HepG2 (cell line): ENCODE results near the gene TAT. TPM values are rescaled to one million over a fixed set of nuclear protein-coding genes. Genes with fewer than 3 reads are reported as not detected.
"Not testable (repeated sequence)": the region's sequence is repeated elsewhere in the genome, so short reads cannot be mapped to it uniquely, and the experiment has no call there.

Experiments used
- BCL6 ChIP-seq: IDR thresholded peaks from 2 replicates; pipeline ENCODE4 v1.6.1; 2016; ENCODE audit warnings: missing genetic modification reagents, missing compliant biosample characterization
- CHD4 ChIP-seq: fragments of 200-600 bp; sonication (generic); IDR thresholded peaks from 2 replicates; pipeline ENCODE4 v1.7.0; 2017; ENCODE audit warnings: mild to moderate bottlenecking, low read length, borderline replicate concordance
- CREM ChIP-seq, 2 experiments: sonication (generic) in 1 of 2; formaldehyde crosslinking in 1 of 2; IDR thresholded peaks; 2 replicates each; pipeline versions ENCODE4 v1.4.0 to v1.6.1; 2016 to 2020; ENCODE audit warnings: antibody characterized with exemption in 1 of 2, mild to moderate bottlenecking in 1 of 2, missing genetic modification reagents in 1 of 2
- FOXA1 ChIP-seq, 2 experiments: fragments of 450-650 bp in 1 of 2; sonication (generic) in 1 of 2; formaldehyde crosslinking in 1 of 2; IDR thresholded peaks; 2 replicates each; pipeline versions ENCODE4 v1.4.0 to v1.6.1; 2016 to 2020; ENCODE audit warnings: missing genetic modification reagents in 1 of 2
- FOXK1 ChIP-seq: sonication (generic); formaldehyde crosslinking; IDR thresholded peaks from 2 replicates; pipeline ENCODE4 v1.4.0; 2020; ENCODE audit warnings: low read depth, missing genetic modification reagents, borderline replicate concordance
- HHEX ChIP-seq: IDR thresholded peaks from 2 replicates; pipeline ENCODE4 v1.6.1; 2016; ENCODE audit warnings: control low read depth
- HOXA3 ChIP-seq: sonication (generic); formaldehyde crosslinking; IDR thresholded peaks from 2 replicates; pipeline ENCODE4 v1.5.0; 2020; ENCODE audit warnings: missing genetic modification reagents
- ONECUT2 ChIP-seq: sonication (generic); formaldehyde crosslinking; IDR thresholded peaks from 2 replicates; pipeline ENCODE4 v1.4.0; 2020; ENCODE audit warnings: missing genetic modification reagents
- PAXIP1 ChIP-seq: sonication (generic); formaldehyde crosslinking; conservative IDR thresholded peaks from 2 replicates; pipeline ENCODE4 v1.4.0; 2020; ENCODE audit warnings: mild to moderate bottlenecking, missing genetic modification reagents, moderate library complexity
- RERE ChIP-seq: IDR thresholded peaks from 2 replicates; pipeline ENCODE4 v1.6.1; 2016; ENCODE audit warnings: low read depth, missing genetic modification reagents, missing compliant biosample characterization
- TARDBP ChIP-seq: sonication (generic); formaldehyde crosslinking; IDR thresholded peaks from 2 replicates; pipeline ENCODE4 v1.8.0; 2022; ENCODE audit warnings: mild to moderate bottlenecking, missing genetic modification reagents
- ZNF574 ChIP-seq: sonication (generic); formaldehyde crosslinking; IDR thresholded peaks from 2 replicates; pipeline ENCODE4 v1.4.0; 2020; ENCODE audit warnings: missing genetic modification reagents
- ZNF761 ChIP-seq: sonication (generic); formaldehyde crosslinking; conservative IDR thresholded peaks from 2 replicates; pipeline ENCODE4 v1.4.0; 2020; ENCODE audit warnings: mild to moderate bottlenecking, missing genetic modification reagents
- ZNF816 ChIP-seq: sonication (generic); formaldehyde crosslinking; IDR thresholded peaks from 2 replicates; pipeline ENCODE4 v1.8.0; 2022; ENCODE audit warnings: missing genetic modification reagents, mild to moderate bottlenecking, borderline replicate concordance
- polyA plus RNA-seq, 8 experiments: library from polyadenylated mRNA; depleted of rRNA in 3 of 8; stranded (reverse) in 7 of 8; unstranded in 1 of 8; fragments of >200 nt; fragmentation: Illumina TruSeq in 4 of 8; extraction: Trizol in 4 of 8; gene quantifications; 2 replicates each; pipeline versions ENCODE4 v1.2.1 to v1.2.3, GENCODE V29; 2011 to 2016; ENCODE audit warnings: low read depth in 4 of 8, missing spikeins in 1 of 8, mixed read lengths in 1 of 8; ENCODE audit not compliant: insufficient read depth in 1 of 8
- total RNA-seq, 5 experiments: library from RNA; depleted of rRNA; stranded (reverse); fragments of >200 nt; fragmentation: Illumina TruSeq; extraction: Trizol; gene quantifications; 2 replicates each; pipeline ENCODE4 v1.2.3, GENCODE V29; 2016; ENCODE audit warnings: low read depth in 1 of 5
- TF ChIP-seq, protein P1 (sequence below): sonication (generic); formaldehyde crosslinking; IDR thresholded peaks from 2 replicates; pipeline ENCODE4 v1.5.1; 2020; ENCODE audit warnings: mild to moderate bottlenecking, moderate library complexity, missing genetic modification reagents

The TAT gene
- total and polyA plus RNA-seq, 2 of the 13 experiments (the other 11 are each of a cell fraction or from before 2014, with no cell fraction given): 1.6 to 5.8 TPM

DNA sequence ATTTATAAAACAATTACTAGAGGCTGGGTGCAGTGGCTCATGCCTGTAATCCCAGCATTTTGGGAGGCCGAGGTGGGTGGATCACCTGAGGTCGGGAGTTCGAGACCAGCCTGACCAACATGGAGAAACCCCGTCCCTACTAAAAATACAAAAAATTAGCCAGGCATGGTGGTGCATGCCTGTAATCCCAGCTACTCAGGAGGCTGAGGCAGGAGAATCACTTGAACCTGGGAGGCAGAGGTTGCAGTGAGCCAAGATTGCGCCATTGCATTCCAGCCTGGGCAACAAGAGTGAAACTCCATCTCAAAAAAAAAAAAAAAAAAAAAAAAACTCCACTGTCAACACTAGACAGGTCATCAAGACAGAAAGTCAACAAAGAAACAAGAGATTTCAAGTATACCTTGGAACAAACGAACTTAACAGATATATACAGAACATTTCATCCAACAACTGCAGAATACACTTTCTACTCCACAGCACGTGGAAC is 18.5 kb upstream of the TAT start (continued):
- 0 out of 2 replicates have a peak, but pooled peaks have one; percentile 46 for TF ChIP-seq ZNF816 (CRISPR knock-in tag)
- peak; percentile 92 for TF ChIP-seq PAXIP1 (CRISPR knock-in tag)
- peak; percentile 32; the same call in 1 of the 2 replicates for TF ChIP-seq TARDBP (CRISPR knock-in tag)
- TF ChIP-seq CREM (IDR thresholded peaks at IDR 0.05): peak; percentile 53; the same call in 1 of the 2 replicates
- not testable (repeated sequence) for TF ChIP-seq CREM (CRISPR knock-in tag; IDR thresholded peaks at IDR 0.05)
- peak; percentile 73 for TF ChIP-seq FOXK1 (CRISPR knock-in tag)
- peak; percentile 71 for TF ChIP-seq HHEX (CRISPR knock-in tag)
- 0 out of 2 replicates have a peak, but pooled peaks have one; percentile 4 for TF ChIP-seq ZNF761 (CRISPR knock-in tag)
- TF ChIP-seq HOXA3 (CRISPR knock-in tag): peak; percentile 64; the same call in 1 of the 2 replicates
- peak; percentile 69 for TF ChIP-seq RERE (CRISPR knock-in tag)
- TF ChIP-seq FOXA1 (IDR thresholded peaks at IDR 0.05): peak; percentile 99
- peak; percentile 93 for TF ChIP-seq FOXA1 (CRISPR knock-in tag; IDR thresholded peaks at IDR 0.05)
- 0 out of 2 replicates have a peak, but pooled peaks have one; percentile 27 for TF ChIP-seq ZNF574
- TF ChIP-seq CHD4: peak; percentile 64; the same call in 1 of the 2 replicates
- peak; percentile 53; the same call in 1 of the 2 replicates for TF ChIP-seq BCL6 (CRISPR knock-in tag)
- TF ChIP-seq, protein P1, sequence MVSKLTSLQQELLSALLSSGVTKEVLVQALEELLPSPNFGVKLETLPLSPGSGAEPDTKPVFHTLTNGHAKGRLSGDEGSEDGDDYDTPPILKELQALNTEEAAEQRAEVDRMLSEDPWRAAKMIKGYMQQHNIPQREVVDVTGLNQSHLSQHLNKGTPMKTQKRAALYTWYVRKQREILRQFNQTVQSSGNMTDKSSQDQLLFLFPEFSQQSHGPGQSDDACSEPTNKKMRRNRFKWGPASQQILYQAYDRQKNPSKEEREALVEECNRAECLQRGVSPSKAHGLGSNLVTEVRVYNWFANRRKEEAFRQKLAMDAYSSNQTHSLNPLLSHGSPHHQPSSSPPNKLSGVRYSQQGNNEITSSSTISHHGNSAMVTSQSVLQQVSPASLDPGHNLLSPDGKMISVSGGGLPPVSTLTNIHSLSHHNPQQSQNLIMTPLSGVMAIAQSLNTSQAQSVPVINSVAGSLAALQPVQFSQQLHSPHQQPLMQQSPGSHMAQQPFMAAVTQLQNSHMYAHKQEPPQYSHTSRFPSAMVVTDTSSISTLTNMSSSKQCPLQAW (CRISPR knock-in tag): peak; percentile 52; the same call in 1 of the 2 replicates
- peak; percentile 44; the same call in 1 of the 2 replicates for TF ChIP-seq ONECUT2 (CRISPR knock-in tag)
